ENCODE data around the gene DPY19L3.

Gene DPY19L3

DNA sequence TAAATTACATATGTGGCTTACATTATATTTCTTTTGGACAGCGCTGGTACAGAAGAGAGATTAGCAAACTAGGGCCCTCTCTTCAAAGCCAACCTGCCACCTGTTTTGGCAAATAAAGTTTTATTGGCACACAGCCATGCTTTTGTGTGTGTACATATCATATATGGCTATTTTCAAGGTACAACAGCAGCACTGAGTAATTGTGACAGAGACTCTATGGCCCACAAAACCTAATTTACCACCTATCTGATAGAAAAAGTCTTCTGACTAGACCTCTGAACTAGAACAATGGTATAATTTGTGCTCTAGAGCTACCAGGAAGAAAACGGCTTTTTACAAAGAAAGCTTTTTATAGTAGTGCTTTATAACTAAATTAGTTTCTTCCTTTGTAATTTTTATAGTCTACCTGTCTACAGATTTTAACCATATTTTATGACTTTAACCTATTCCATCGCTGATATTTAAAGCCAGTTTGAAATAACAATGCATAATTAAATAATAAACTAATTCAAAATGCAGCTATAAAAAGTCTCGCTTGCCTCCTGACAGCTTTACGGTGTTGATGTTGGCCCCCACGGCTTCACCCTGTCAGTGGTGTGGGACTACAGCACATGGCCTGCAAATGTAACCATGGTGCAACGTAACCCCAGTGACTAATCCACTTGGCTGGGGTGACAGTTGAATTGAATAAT is 17.7 kb upstream of the DPY19L3 start:
- Histone ChIP-seq H2AFZ (ENCODE audit: low read depth, low read length) (no peak overlapping the region), H3K9ac (ENCODE audit: low read length) (no peak overlapping the region), H3K79me2 (ENCODE audit: low read length) (no peaks in the 10 kb centered on the region), H3K36me3 (replicated peaks; ENCODE audit: low read depth, low read length) (peaks cover 30% of the 10 kb centered on the region), H3K27ac (ENCODE audit: low read length) (no peak overlapping the region), H3K4me2 (ENCODE audit: low read length) (no peak overlapping the region), H3K9me3 (ENCODE audit: insufficient read depth, low read length) (no peaks in the 10 kb centered on the region), H3K27me3 (ENCODE audit: low read depth, low read length) (no peaks in the 10 kb centered on the region), H4K20me1 (ENCODE audit: insufficient read depth, low read length) (no peaks in the 10 kb centered on the region), H3K4me1 (ENCODE audit: low read length) (no peaks in the 10 kb centered on the region), H3K4me3 (ENCODE audit: low read length) (no peak overlapping the region)
- TF ChIP-seq, protein P1, sequence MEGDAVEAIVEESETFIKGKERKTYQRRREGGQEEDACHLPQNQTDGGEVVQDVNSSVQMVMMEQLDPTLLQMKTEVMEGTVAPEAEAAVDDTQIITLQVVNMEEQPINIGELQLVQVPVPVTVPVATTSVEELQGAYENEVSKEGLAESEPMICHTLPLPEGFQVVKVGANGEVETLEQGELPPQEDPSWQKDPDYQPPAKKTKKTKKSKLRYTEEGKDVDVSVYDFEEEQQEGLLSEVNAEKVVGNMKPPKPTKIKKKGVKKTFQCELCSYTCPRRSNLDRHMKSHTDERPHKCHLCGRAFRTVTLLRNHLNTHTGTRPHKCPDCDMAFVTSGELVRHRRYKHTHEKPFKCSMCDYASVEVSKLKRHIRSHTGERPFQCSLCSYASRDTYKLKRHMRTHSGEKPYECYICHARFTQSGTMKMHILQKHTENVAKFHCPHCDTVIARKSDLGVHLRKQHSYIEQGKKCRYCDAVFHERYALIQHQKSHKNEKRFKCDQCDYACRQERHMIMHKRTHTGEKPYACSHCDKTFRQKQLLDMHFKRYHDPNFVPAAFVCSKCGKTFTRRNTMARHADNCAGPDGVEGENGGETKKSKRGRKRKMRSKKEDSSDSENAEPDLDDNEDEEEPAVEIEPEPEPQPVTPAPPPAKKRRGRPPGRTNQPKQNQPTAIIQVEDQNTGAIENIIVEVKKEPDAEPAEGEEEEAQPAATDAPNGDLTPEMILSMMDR (IDR thresholded peaks at IDR 0.05; ENCODE audit: low read depth, low read length), result no peak
- TF ChIP-seq EZH2phosphoT487 (IDR thresholded peaks at IDR 0.05; ENCODE audit: low read depth), result no peak

DNA sequence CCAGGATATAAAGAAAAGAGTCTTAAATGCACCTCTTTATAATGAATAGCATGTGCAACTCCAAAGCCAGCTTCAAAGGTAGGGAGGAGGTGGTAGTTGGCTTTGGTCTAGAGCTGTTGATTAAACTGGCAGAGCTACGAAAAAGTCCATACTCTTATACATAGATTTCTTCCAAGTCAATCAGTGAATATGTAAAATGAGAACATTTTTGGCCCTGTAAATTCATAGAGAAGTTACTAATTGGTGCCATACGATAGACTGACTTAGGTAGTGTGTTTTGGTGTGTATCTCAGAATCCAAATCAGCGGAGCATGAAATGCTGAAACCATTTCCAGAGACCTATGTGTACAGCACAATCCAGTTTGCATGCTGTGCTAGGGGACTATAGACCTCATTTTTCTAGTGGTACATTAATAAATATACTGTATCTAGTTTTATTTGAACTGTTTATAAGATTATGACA is 17.1 kb upstream of the DPY19L3 start:
- H3K27ac ChIP-seq (ENCODE audit: low read length), result no peak overlapping the region
- no peaks in the 10 kb centered on the region for H4K20me1 ChIP-seq (ENCODE audit: insufficient read depth, low read length)
- peaks cover 25% of the 10 kb centered on the region for H3K36me3 ChIP-seq (replicated peaks; ENCODE audit: low read depth, low read length)
- no peaks in the 10 kb centered on the region for H3K27me3 ChIP-seq (ENCODE audit: low read depth, low read length)
- no peaks in the 10 kb centered on the region for H3K4me1 ChIP-seq (ENCODE audit: low read length)
- H3K4me3 ChIP-seq (ENCODE audit: low read length), result no peak overlapping the region
- no peaks in the 10 kb centered on the region for H3K79me2 ChIP-seq (ENCODE audit: low read length)
- no peak for TF ChIP-seq EZH2phosphoT487 (IDR thresholded peaks at IDR 0.05; ENCODE audit: low read depth)
- TF ChIP-seq, protein P1 (IDR thresholded peaks at IDR 0.05; ENCODE audit: low read depth, low read length), result no peak
- H3K9me3 ChIP-seq (ENCODE audit: insufficient read depth, low read length), result no peaks in the 10 kb centered on the region
- H3K9ac ChIP-seq (ENCODE audit: low read length), result no peak overlapping the region
- H2AFZ ChIP-seq (ENCODE audit: low read depth, low read length), result no peak overlapping the region
- no peak overlapping the region for H3K4me2 ChIP-seq (ENCODE audit: low read length)

- no peaks in the 10 kb centered on the region for H3K27me3 ChIP-seq (ENCODE audit: low read depth, low read length)
- H3K27ac ChIP-seq (ENCODE audit: low read length), result no peak overlapping the region
- H2AFZ ChIP-seq (ENCODE audit: low read depth, low read length), result no peak overlapping the region
- H3K4me3 ChIP-seq (ENCODE audit: low read length), result no peak overlapping the region
- TF ChIP-seq EZH2phosphoT487 (IDR thresholded peaks at IDR 0.05; ENCODE audit: low read depth), result no peak
- TF ChIP-seq, protein P1 (IDR thresholded peaks at IDR 0.05; ENCODE audit: low read depth, low read length), result no peak
- H3K36me3 ChIP-seq (replicated peaks; ENCODE audit: low read depth, low read length), result peaks cover 4% of the 10 kb centered on the region
- no peaks in the 10 kb centered on the region for H3K79me2 ChIP-seq (ENCODE audit: low read length)
- no peaks in the 10 kb centered on the region for H3K4me1 ChIP-seq (ENCODE audit: low read length)
- no peaks in the 10 kb centered on the region for H3K9me3 ChIP-seq (ENCODE audit: insufficient read depth, low read length)
- no peaks in the 10 kb centered on the region for H4K20me1 ChIP-seq (ENCODE audit: insufficient read depth, low read length)
- H3K4me2 ChIP-seq (ENCODE audit: low read length), result no peak overlapping the region
- no peak overlapping the region for H3K9ac ChIP-seq (ENCODE audit: low read length)
These were observed 12.7 kb upstream of the DPY19L3 start for GRCh38 chr19:32392901-32393300.

- H3K9ac ChIP-seq (ENCODE audit: low read length), result no peak overlapping the region
- H3K4me3 ChIP-seq (ENCODE audit: low read length), result no peak overlapping the region
- no peaks in the 10 kb centered on the region for H3K4me1 ChIP-seq (ENCODE audit: low read length)
- no peaks in the 10 kb centered on the region for H3K79me2 ChIP-seq (ENCODE audit: low read length)
- H4K20me1 ChIP-seq (ENCODE audit: insufficient read depth, low read length), result no peaks in the 10 kb centered on the region
- H3K9me3 ChIP-seq (ENCODE audit: insufficient read depth, low read length), result no peaks in the 10 kb centered on the region
- no peak overlapping the region for H3K27ac ChIP-seq (ENCODE audit: low read length)
- TF ChIP-seq EZH2phosphoT487 (IDR thresholded peaks at IDR 0.05; ENCODE audit: low read depth), result no peak
- TF ChIP-seq, protein P1 (IDR thresholded peaks at IDR 0.05; ENCODE audit: low read depth, low read length), result no peak
- no peak overlapping the region for H2AFZ ChIP-seq (ENCODE audit: low read depth, low read length)
- H3K4me2 ChIP-seq (ENCODE audit: low read length), result no peak overlapping the region
- H3K27me3 ChIP-seq (ENCODE audit: low read depth, low read length), result no peaks in the 10 kb centered on the region
- no peaks in the 10 kb centered on the region for H3K36me3 ChIP-seq (replicated peaks; ENCODE audit: low read depth, low read length)
These were observed 9.4 kb upstream of the DPY19L3 start for GRCh38 chr19:32396046-32396652.

Data from OCI-LY3 (cell line).